ENCODE data around the gene CDK5RAP3. TPM values are rescaled to one million over a fixed set of nuclear protein-coding genes. Genes with fewer than 3 reads are reported as not detected.

Gene CDK5RAP3
- total RNA-seq, 1 experiment from 2014 or later, result 149 TPM

DNA sequence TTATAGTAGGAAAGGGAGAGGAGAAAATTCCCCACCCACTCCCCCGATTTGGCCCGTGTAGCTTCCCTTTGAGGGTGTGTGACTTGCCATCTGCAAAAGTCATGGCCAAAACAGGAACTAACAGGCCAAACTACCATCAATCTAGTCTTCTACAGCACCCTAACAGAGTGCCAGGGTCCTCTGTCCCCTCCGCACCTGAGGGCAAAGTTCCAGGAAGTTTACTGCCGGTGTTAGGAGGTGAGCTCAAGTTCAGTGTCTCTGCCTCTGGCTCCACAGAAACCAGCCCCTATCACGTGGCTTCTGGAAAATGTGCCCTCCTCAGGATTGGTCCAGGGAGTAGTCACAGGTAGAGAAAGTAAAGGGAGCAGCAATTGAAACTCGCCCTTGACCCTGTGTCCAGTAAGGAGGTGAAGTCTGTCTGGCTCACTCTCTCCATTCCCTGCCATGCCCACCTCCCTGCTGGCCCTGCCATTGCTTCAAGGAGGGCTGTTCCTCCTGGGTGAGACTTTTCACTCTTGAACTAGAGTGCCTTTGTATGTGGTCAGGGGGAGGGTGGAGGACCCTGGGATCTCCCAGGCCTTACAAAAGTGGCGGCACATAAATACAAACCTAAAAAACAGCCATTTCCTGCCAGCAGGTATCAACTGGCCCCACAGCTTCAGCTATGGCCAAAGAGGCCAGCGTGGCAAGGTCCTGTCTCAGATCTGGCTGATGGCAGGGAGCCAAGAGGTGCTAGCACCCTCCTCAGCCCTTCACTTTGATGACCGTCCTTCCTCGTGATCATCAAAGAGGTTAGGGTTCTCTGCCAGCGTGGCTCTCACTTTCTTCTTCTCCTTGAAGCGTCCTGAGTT lies 18.5 kb upstream of the CDK5RAP3 start:
- Histone ChIP-seq H3K27me3 (ENCODE audit: insufficient read depth, low read length) (no peaks in the 10 kb centered on the region), H3K23me2 (ENCODE audit: insufficient read length, low read depth, low read length, poor library complexity, severe bottlenecking) (no peaks in the 10 kb centered on the region), H2AFZ (ENCODE audit: low read length) (no peak overlapping the region), H3T11ph (ENCODE audit: low read length) (no peak overlapping the region), H2BK120ac (ENCODE audit: low read depth, low read length, poor library complexity, severe bottlenecking) (no peak overlapping the region), H4K8ac (replicated peaks; ENCODE audit: insufficient read length, low read depth, low read length) (no peak overlapping the region), H4K5ac (ENCODE audit: insufficient read length, low read depth, low read length) (no peak overlapping the region), H4K91ac (ENCODE audit: insufficient read length, low read depth, low read length) (no peak overlapping the region), H3K9ac (ENCODE audit: extremely low read depth, insufficient read length, low read length) (no peak overlapping the region), H2AK5ac (ENCODE audit: insufficient read length, low read length) (no peak overlapping the region), H3K4ac (ENCODE audit: low read depth, low read length) (no peak overlapping the region), H3K14ac (ENCODE audit: insufficient read depth, low read length) (no peak overlapping the region), H3K56ac (ENCODE audit: insufficient read length, low read depth, low read length) (no peak overlapping the region), H3K9me3 (ENCODE audit: control insufficient read depth, low read depth, low read length) (no peaks in the 10 kb centered on the region), H3K79me1 (ENCODE audit: insufficient read depth, low read depth, low read length, poor library complexity, severe bottlenecking) (no peaks in the 10 kb centered on the region), H2BK5ac (ENCODE audit: insufficient read length, low read length) (no peak overlapping the region), H3K4me1 (ENCODE audit: insufficient read depth, low read length) (no peaks in the 10 kb centered on the region), H3K18ac (ENCODE audit: insufficient read length, low read depth, low read length) (no peak overlapping the region), H2BK12ac (ENCODE audit: insufficient read length, low read depth, low read length) (no peak overlapping the region), H4K20me1 (ENCODE audit: control insufficient read depth, insufficient read depth, insufficient read length) (no peaks in the 10 kb centered on the region), H3K23ac (ENCODE audit: insufficient read length, low read depth, low read length) (no peak overlapping the region), H2BK20ac (ENCODE audit: low read depth, low read length, poor library complexity, severe bottlenecking) (no peak overlapping the region), H3K27ac (ENCODE audit: insufficient read length, low read depth, low read length) (no peak overlapping the region), H2BK15ac (ENCODE audit: low read depth, low read length) (no peak overlapping the region), H3K79me2 (ENCODE audit: insufficient read depth, low read length) (no peaks in the 10 kb centered on the region), H3K4me2 (ENCODE audit: insufficient read depth, insufficient read length, low read length) (no peak overlapping the region)
- peaks cover 3% of the 10 kb centered on the region; the same call in 1 of the 2 replicates for H3K27me3 Mint-ChIP-seq (ENCODE audit: low read depth)
- TF ChIP-seq, protein P1, sequence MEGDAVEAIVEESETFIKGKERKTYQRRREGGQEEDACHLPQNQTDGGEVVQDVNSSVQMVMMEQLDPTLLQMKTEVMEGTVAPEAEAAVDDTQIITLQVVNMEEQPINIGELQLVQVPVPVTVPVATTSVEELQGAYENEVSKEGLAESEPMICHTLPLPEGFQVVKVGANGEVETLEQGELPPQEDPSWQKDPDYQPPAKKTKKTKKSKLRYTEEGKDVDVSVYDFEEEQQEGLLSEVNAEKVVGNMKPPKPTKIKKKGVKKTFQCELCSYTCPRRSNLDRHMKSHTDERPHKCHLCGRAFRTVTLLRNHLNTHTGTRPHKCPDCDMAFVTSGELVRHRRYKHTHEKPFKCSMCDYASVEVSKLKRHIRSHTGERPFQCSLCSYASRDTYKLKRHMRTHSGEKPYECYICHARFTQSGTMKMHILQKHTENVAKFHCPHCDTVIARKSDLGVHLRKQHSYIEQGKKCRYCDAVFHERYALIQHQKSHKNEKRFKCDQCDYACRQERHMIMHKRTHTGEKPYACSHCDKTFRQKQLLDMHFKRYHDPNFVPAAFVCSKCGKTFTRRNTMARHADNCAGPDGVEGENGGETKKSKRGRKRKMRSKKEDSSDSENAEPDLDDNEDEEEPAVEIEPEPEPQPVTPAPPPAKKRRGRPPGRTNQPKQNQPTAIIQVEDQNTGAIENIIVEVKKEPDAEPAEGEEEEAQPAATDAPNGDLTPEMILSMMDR (conservative IDR thresholded peaks at IDR 0.05), result no peak
- peaks cover 16 to 24% of the 10 kb centered on the region in 2 experiments for H3K4me1 Mint-ChIP-seq
- H3K4me3 Mint-ChIP-seq, result no peak overlapping the region
- peak overlapping the region in 1 of 3 experiments; percentile 44; a peak in 1 of 7 replicates for H3K27ac Mint-ChIP-seq
- no peaks in the 10 kb centered on the region for H3K9me3 Mint-ChIP-seq
- no peaks in the 10 kb centered on the region for H3K36me3 Mint-ChIP-seq (ENCODE audit: insufficient read depth in 1 of 3, low read depth in 3 of 3)
- no CpG with 5 or more reads among the region's 12 CpGs for WGBS (ENCODE audit: extremely low coverage, insufficient read length, low lambda C conversion rate)
- DNase-seq, result no peak
